ENCODE results near the gene DNM3. TPM values are rescaled to one million over a fixed set of nuclear protein-coding genes. Genes with fewer than 3 reads are reported as not detected.

The DNM3 gene
- total RNA-seq, 1 experiment from 2014 or later, result 2.7 TPM

DNA sequence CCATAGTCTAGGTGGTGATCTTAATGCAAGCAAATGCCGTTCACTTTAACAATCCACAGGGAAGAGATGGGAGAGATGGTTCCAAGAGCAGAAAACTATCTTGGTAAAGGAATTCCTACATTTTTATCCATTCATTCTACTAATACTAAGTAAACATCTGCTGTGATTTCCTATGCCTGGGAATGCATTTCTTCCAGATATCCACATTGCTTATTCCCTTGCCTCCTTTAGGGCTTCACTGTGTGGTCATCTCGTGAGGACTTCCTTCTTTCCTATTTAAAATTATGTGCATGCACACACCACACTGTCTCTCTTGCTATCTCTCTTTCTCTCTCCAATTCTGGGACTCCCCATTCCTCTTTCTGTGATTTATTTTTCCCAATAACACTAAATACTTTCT is 380.1 kb downstream of the DNM3 start:
- no peaks in the 10 kb centered on the region for H3K9me3 Mint-ChIP-seq
- Histone ChIP-seq H2AFZ (ENCODE audit: low read length) (no peak overlapping the region), H4K5ac (ENCODE audit: insufficient read length, low read depth, low read length) (no peak overlapping the region), H2BK20ac (ENCODE audit: low read depth, low read length, poor library complexity, severe bottlenecking) (no peak overlapping the region), H3K9ac (ENCODE audit: extremely low read depth, insufficient read length, low read length) (no peak overlapping the region), H4K20me1 (ENCODE audit: control insufficient read depth, insufficient read depth, insufficient read length) (no peaks in the 10 kb centered on the region), H3K4ac (ENCODE audit: low read depth, low read length) (no peak overlapping the region), H2BK12ac (ENCODE audit: insufficient read length, low read depth, low read length) (no peak overlapping the region), H4K91ac (ENCODE audit: insufficient read length, low read depth, low read length) (no peak overlapping the region), H4K8ac (replicated peaks; ENCODE audit: insufficient read length, low read depth, low read length) (no peak overlapping the region), H3K18ac (ENCODE audit: insufficient read length, low read depth, low read length) (no peak overlapping the region), H3K4me1 (ENCODE audit: insufficient read depth, low read length) (no peaks in the 10 kb centered on the region), H2AK5ac (ENCODE audit: insufficient read length, low read length) (no peak overlapping the region), H3K79me1 (ENCODE audit: insufficient read depth, low read depth, low read length, poor library complexity, severe bottlenecking) (no peaks in the 10 kb centered on the region), H3K9me3 (ENCODE audit: control insufficient read depth, low read depth, low read length) (no peaks in the 10 kb centered on the region), H3K14ac (ENCODE audit: insufficient read depth, low read length) (no peak overlapping the region), H3K4me2 (ENCODE audit: insufficient read depth, insufficient read length, low read length) (no peak overlapping the region), H2BK15ac (ENCODE audit: low read depth, low read length) (no peak overlapping the region), H2BK120ac (ENCODE audit: low read depth, low read length, poor library complexity, severe bottlenecking) (no peak overlapping the region), H3K23ac (ENCODE audit: insufficient read length, low read depth, low read length) (no peak overlapping the region), H2BK5ac (ENCODE audit: insufficient read length, low read length) (no peak overlapping the region), H3K79me2 (ENCODE audit: insufficient read depth, low read length) (no peaks in the 10 kb centered on the region), H3K27ac (ENCODE audit: insufficient read length, low read depth, low read length) (no peak overlapping the region), H3K56ac (ENCODE audit: insufficient read length, low read depth, low read length) (no peak overlapping the region), H3K27me3 (ENCODE audit: insufficient read depth, low read length) (no peaks in the 10 kb centered on the region), H3K23me2 (ENCODE audit: insufficient read length, low read depth, low read length, poor library complexity, severe bottlenecking) (no peaks in the 10 kb centered on the region), H3T11ph (ENCODE audit: low read length) (no peak overlapping the region)
- H3K4me3 Mint-ChIP-seq, result no peak overlapping the region
- no CpG with 5 or more reads among the region's 2 CpGs for WGBS (ENCODE audit: extremely low coverage, insufficient read length, low lambda C conversion rate)
- H3K36me3 Mint-ChIP-seq (ENCODE audit: insufficient read depth in 1 of 3, low read depth in 3 of 3), result no peaks in the 10 kb centered on the region
- DNase-seq, result no peak
- no peaks in the 10 kb centered on the region for H3K27me3 Mint-ChIP-seq (ENCODE audit: low read depth)
- TF ChIP-seq, protein P1, sequence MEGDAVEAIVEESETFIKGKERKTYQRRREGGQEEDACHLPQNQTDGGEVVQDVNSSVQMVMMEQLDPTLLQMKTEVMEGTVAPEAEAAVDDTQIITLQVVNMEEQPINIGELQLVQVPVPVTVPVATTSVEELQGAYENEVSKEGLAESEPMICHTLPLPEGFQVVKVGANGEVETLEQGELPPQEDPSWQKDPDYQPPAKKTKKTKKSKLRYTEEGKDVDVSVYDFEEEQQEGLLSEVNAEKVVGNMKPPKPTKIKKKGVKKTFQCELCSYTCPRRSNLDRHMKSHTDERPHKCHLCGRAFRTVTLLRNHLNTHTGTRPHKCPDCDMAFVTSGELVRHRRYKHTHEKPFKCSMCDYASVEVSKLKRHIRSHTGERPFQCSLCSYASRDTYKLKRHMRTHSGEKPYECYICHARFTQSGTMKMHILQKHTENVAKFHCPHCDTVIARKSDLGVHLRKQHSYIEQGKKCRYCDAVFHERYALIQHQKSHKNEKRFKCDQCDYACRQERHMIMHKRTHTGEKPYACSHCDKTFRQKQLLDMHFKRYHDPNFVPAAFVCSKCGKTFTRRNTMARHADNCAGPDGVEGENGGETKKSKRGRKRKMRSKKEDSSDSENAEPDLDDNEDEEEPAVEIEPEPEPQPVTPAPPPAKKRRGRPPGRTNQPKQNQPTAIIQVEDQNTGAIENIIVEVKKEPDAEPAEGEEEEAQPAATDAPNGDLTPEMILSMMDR (conservative IDR thresholded peaks at IDR 0.05), result no peak
- peaks cover 0 to 5% of the 10 kb centered on the region in 2 experiments; a peak in 2 of 4 replicates for H3K4me1 Mint-ChIP-seq
- no peak overlapping the region for H3K27ac Mint-ChIP-seq
